ENCODE results near the gene TMEM200B. TPM values are rescaled to one million over a fixed set of nuclear protein-coding genes. Genes with fewer than 3 reads are reported as not detected.
"Not testable (repeated sequence)": the region's sequence is repeated elsewhere in the genome, so short reads cannot be mapped to it uniquely, and the experiment has no call there.

The TMEM200B gene
- total RNA-seq, 1 donor from 2014 or later = 14.0 TPM

DNA sequence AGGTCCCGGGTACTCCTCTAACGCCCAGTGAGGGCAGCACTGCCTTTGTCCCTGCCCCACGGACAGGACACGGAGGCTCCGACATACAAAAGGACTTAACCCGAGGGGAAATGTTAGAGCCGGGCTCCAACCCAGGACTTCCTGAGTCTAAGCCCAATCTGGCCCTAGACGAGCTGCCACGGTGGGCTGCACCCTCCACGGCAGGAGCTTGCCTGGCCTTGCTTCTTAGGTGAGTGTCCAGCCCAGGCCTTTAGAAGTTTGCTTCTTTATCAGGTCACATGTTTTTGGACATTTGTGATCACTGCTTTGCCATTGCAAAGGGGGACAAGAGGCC lies 11.0 kb upstream of the TMEM200B start:
- no peak for DNase-seq (ENCODE audit: low spot score)

DNA sequence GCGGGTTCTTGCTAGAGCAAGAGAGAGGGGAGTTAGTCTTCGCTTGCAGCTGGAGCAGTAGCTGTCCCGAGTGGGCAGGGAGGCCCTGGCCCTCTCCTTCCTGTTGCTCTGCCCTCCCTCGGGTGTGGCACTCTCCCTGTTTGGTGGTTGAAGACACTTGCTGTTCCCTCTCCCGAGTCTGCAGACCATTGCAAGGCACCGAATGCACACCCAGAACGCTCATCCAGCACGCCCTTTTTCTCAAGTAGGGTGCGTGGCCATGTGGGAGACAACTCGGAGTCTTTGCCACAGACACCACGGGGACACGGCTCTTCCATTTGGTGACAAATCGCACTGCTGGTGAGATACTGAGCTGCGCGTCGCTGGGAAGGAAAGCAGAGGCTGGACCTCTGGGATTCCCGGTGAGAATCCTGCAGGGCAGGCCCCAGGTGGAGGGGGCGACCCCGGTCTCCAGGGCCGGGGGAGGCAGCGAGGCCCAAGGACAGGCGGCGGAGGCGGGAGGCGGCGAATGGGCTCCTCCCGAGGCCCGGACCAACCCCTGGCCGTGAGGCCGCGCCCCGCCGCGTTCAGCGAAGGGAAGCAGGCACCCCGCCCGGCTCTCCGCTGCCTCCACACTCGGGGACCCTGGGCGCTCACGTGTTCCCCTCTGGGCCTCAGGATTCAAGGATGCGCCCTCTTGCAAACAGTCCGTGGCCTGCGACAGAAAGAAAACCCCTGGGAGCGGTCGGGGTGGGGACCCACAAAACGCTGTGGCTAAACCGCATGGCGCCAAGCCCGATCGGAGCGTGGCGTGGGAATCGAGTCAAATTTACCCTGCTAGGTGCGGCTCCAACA lies 10.4 kb upstream of the TMEM200B start:
- DNase-seq (ENCODE audit: low spot score) = no peak

DNA sequence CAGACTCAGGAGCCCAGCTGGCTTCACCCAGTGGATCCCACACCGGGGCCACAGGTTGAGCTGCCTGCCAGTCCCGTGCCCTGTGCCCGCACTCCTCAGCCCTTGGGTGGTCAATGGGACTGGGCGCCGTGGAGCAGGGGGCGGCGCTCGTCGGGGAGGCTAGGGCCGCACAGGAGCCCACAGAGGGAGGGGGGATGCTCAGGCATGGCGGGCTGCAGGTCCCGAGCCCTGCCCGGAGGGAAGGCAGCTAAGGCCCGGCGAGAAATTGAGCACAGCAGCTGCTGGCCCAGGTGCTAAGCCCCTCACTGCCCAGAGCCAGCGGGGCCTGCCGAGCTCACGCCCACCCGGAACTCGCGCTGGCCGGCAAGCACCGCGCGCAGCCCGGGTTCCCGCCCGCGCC lies 7.4 kb upstream of the TMEM200B start:
- not testable (repeated sequence) for DNase-seq (ENCODE audit: low spot score)

DNA sequence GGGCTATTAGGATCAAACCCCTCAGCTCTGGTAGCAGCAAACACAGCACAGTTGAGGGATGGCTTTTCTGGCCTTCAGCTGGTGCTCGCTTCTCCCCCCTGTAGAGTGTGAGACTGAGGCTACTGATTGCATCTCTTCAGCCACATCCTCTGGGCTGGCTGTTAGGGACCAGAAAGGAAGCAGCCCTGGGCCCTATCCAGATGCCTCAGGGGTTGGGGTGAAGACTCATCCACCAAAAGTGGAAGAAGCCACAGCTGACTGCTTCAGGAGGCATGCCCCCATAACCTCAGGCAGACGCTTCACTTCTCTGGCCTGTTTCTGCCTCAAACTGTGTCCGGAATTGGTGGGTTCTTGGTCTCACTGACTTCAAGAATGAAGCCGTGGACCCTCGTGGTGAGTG lies 6.2 kb upstream of the TMEM200B start:
- no peak for DNase-seq (ENCODE audit: low spot score)

DNA sequence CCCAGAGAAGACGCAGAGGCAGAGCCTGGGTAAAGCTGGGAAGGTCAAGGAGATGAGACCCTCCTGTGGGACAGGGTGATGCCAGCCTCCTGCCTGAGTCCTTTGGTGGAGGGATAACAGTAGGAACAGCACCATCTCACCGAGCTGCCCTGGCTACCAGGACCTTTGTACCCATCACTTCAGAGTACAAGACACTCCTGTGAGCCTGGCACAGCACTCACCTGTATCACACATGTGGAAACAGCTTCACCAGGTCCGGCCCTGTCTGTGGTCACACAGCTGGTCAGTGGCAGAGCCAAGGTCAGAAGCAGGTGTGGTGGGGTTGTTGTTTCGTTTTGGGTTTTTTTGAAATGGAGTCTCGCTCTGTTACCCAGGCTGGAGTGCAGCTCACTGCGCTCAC lies 5.0 kb upstream of the TMEM200B start:
- DNase-seq (ENCODE audit: low spot score) = no peak

DNA sequence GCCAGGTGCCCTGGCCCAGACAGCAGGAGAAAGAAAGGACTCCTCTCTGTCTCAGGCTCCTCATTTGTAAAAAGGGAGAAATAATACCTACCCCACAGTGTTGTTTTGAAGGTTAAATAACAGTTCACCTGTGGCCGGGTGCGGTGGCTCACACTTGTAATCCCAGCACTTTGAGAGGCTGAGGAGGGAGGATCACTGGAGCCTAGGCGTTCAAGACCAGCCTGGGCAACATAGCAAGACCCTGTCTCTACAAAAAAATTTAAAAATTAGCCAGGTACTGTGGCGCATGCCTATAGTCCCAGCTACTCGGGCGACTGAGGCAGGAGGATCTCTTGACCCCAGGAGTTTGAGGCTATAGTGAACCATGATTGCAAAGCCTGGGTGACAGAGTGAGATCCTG lies 2.5 kb upstream of the TMEM200B start:
- DNase-seq (ENCODE audit: low spot score) = no peak

DNA sequence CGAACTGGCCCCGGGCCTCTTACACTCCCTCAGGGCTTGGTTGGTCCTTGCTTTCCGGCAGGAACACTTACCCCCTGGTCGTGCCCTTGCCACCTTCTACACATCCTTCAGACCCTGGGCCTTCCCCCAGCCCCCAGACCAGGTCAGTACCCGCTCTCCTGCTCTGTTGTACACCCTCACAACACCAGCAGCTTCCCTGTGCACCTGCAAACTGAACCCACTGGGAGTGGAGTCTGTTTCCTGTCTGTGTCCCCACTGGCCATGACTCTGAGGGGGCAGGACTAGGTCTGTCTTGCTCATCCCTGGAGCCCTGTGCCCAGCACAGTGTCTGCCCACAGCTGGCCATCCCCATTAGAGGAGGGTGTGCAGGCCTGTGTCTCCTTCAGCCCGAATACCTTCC lies 2.1 kb upstream of the TMEM200B start:
- no peak for DNase-seq (ENCODE audit: low spot score)

DNA sequence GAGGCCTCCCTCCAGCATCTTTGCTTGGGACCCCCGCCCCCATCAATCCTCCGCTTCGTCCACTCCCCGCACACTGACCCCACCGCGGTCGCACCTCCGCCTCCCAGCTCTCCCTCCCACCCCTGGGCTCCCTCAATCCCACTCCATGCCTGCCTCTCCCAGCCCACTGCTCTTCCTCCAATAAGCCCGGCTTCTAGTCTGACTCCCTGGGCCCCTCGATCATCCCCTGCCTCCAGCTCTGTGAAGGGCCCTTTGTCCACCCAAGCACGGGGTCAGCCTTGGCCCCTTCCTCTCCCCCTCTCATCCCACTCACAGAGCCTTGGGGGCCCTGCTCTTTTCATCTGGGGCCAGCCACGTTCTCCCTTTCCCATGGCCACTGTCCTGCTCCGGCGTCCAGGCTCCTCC lies 1.5 kb upstream of the TMEM200B start:
- no peak for DNase-seq (ENCODE audit: low spot score)

DNA sequence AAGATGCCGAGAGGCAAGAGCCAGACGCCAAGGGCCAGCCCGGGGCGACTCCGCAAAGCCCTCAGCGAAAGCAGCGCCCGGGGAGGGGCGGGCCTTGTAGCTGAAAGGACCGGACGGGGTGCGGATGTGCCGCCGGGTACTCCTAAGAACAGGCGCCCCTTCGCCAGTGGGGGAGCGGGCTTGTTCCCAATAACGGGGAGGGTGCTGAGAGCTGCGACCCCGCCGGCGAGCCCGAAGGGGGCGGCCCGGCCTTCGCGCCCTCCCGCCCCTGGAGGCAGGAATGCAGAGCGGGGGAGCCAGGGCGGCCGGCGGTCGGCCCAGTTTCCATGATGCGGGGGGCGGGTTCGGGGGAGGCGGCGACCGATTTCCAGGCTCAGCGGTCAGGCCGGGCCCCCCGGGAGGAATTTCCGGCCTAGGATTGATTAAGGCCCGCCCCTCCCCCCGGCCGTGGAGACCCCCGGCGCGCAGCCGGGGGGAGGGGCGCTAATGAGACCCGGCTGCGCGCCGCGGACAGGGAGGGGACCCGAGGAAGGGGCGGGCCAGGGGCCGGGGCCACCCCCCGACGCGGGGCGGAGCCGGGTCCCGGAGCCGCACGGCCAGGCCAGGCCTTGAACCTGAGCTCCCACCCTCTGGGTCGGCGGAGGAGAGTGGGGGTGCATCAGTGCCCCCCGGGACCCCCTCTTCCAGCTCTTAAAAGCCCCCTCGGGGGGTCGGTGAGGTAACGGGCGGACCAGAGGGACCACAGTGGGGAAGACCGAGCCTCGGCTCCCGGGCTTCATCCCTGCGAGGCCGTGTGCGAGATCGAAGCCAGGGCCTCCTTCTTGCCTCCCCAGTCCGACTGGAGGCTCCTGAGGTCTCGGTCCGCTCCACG lies 898 bp upstream of the TMEM200B start:
- peak; percentile 88 for DNase-seq (ENCODE audit: low spot score)

DNA sequence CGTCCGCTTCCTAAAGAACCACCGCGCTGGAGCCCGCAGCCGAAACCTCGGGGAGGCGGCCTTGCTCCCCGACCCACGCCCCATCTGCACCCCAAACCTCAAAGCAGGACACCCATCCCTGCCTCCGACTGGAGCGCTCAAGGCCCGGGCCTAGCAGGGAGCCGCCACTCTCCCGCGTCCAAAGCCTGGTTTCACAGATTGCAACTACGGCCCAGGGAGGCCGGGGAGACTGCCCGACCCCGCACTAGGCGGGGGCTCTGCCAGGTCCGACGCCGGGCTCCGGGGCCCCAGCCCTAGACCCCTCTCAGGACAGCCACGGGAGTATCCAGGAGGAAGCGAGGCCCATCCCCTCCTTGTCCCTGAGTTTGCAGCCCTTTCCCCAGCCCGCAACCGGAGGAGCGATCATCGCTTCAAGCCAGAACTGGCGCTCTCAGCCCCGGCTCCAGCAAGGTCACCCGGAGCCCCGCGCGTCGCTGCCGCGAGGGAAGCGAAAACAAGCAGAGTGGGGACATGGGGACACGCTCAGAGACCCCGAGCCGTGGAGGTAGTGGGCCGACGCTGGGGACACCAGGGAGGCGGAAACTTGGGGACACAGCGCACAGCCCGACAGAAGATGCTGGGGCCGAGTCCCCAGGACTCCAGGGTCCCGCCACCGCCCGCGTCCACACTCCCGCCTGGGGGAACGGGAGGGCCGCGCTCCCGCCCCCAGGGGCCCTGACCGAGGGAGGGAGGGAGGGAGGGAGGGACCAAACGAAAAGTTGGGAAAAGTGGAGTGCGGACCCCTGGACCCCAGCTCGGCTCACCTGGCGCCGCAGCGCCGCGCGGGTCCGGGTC lies 433 bp downstream of the TMEM200B start:
- peak; percentile 38 for DNase-seq (ENCODE audit: low spot score)

DNA sequence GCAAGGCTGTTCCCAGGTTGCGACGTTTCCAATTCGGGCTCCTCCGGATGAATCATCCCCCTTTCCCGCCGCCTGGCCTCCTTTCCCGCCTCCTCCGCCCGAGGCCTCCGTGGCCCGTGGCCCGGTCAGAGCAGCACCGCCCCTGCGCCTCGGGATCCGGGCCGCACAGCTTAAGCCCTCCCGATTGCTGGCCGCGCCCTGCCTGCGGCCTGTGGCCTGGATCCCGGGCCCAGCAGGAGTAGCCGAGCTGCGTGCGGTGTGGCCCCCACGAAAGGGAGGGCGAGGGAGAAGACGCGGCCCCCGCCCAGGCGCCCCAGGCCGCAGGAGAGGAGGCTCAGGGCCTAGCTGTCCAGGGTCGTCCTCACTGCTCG lies 1.0 kb downstream of the TMEM200B start:
- peak; percentile 71 for DNase-seq (ENCODE audit: low spot score)

DNA sequence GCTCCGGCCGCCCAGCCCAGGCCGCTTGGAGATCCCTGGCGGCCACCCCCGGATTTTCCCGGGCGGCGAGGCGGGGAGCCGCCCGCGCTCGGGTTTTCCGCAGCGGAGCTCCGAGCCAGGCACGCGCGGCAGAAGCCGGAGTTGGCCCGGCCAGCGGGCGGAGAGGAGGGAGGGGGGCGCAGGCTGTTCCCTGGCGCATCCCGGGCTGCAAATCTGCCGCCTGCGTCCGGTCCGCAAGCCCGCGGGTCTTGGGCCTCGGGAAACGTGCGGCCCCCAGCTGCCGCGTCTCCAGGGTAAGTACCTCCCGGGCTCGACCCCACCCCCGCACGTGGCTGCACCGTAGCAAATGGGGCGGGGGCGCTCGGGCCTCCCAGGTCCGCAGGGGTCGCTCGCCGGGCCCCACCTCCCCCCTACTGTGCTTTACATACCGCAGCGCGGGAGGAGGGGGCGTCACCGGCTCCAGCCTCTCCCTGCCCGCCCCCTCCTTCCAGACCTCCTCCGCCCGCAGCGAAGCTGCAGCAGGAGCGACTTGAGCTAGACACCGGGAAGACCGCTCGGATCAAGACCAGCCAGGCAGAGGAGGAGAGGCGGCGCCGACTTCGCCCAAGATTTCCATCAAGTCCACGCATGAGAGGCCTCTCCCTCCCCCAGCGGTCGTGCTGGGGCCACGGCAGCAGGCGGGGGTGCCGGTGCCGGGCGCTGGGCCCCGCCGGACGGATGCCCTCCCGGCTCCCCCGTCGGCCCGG lies 1.6 kb downstream of the TMEM200B start:
- DNase-seq (ENCODE audit: low spot score) = peak; percentile 67

DNA sequence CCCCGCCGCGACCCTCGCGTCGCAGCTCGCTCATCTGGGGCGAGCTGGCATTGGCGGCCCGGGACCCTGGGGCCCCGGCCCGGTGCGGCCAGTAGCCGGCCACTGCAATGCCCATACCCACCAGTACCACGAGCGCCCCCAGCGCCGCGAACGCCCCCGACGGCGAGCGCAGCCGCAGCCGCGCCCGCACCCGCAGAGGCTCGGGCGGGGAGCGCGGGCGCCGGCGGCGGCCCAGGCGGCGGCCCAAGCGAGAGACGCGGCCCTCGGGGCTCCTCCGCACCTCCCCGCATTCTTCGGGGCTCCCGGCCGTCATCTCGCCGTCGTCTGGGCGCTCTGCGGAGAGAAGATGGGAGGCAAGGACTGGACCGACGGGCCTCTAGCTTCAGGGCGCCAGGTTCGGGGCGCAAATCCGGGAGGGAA lies 2.2 kb downstream of the TMEM200B start:
- no peak for DNase-seq (ENCODE audit: low spot score)

DNA sequence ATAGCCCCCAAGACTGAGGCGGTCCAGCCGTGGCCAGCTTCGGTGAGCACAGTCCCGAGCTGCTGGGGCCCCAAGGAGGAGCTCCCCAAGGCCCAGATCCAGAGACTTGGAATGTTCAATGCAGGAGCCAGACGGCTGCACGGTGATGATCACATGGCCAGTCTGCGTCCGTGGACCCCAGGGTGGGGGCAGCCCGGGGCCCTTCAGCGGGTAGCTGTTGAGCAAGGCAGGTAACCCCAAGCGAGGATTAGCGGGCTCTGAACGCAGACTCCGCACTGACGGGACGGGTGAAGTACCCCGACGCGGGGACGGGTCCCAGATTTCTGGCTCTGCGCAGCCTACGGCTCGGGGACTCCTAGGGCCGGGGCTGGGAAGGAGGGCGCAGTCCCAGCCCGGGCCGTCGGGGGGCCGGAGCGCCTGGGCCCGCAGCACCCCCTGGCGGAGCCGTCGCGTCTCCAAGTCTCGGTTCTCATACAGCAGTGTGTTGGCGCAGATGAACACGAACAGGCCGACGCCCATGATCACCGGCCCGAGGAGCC lies 2.7 kb downstream of the TMEM200B start:
- DNase-seq (ENCODE audit: low spot score) = peak; percentile 38

DNA sequence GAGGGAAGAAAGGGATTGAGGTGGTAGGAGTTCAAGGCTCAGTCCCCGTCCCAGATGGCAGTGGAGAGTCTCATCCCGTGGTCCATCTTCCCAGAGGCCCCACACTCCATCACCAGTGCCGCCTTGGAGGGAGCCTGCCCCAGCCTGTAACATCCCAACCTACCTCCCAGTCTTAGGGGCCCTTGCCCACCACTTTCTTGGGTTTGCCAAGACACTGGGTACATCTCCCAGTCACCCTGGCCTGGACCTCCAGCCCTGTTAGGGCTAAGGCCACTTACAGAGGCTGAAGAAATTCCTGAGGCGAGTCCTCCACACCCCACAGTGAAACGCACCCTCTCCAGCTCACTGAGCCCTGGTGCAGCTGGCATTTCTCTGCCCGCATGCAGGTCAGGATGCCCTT lies 3.3 kb downstream of the TMEM200B start:
- DNase-seq (ENCODE audit: low spot score) = no peak

DNA sequence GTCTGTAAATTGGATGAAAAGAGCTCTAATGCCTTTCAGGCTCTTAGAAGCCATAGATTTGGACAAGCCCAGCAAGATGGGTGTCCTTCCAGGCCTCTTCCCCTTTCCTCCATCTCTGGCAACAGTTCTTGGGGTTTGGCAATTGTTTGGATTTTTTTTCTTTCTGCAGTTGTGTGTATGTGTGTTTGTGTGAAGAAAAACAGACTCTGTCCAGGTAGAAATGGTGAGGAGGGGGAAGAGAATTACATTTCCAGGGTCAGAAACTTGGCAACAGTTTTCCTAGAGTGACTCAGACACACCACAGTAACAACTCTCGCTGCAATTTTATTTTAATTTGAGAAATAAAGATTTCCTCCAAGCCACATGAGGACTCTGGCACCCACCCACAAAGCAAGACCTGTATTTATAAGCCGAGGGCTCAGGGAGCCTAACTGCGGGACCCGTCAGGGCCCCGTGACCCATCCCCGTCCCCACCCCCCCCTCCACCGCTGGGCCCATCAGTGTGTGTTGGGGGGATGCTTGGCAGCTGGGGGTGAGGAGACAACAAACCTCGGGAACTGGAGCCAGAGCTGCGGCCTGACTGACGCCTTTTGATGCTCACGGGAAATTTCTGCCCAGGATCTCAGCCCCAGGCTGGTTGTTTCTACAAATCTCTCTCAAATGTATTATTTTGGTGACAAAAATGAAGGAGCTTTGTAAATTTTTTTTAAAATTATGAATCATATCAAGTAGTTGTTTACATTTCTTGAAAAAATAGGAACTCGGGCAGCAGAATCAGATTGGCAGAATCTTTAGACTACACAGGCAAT lies 4.4 kb downstream of the TMEM200B start:
- DNase-seq (ENCODE audit: low spot score) = no peak

DNA sequence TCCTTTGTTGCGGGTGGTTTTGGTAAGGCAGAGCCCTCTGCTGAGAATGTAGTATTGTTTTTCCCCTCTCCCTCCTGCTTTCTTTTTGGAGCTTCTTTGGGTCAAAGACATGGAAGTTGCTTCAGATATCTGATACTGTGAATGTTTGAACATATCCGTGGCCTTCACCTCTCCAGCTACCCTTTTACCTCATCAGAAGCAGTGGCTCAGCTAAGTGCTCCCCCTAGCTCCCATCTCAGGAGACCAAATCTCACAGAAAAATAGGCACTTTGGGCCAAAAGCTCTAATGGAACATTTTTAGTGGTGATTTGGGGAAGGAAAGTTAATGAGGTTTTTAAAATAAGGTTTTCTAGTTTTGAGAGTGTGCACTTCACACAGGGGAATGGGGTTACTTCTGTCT lies 6.3 kb downstream of the TMEM200B start:
- no peak for DNase-seq (ENCODE audit: low spot score)

DNA sequence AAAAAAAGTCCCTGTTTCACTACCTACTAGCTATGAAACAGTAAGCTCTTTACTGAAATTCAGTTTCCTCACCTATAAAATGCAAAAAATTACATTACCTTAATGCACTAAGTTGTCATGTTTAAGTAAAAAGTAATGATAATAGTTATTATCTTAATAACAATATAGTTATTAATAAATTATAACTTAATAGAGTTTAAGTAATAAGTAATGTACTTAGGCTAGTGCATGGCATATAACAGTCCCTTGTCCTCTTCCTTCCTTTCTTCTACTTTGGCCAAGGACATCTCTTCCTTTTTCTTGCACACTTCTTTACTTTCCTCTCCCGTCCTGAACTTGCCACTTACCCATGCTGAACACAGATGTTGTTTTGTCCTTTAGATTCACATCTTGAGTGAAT lies 9.0 kb downstream of the TMEM200B start:
- DNase-seq (ENCODE audit: low spot score) = no peak

DNA sequence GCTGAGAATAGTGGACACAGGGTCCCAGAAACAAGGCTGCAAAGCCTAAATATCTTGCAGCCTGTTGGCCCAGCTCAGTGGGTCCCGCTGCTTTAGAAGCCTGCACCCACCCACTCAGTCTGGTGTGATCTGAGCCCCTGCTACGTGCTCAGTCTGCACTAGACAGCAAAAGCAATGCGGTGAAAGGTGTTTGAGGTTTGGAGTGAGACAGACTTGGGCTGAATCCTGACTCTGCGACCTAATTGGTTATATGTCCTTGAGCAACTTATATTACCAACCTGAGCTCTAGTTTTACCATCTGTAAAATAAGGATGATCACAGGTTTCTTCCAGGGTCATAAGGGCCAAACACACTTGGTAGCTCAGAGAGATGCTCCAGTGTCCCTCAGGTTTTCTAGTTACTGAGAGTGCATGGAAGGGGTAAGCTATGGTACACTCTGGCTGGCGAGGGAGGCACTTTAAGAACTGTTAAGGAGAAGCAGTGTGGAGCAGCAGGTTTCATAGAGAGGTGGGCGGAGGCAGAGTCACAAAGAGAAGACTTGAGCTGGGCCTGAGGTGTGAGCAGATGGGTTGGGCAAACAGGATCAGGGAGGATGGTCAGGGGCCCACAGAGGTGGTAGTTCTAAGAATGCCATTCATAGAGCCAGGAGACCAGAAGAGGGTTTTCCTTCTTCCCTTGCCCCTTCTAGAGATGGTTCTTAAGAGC lies 10.1 kb downstream of the TMEM200B start:
- no peak for DNase-seq (ENCODE audit: low spot score)

Data from umbilical cord (tissue), 2 donors.